K562 treated with DMSO at 1 percent for 24 hours (cell line): ENCODE measurements around the gene HNRNPH3. TPM values are rescaled to one million over a fixed set of nuclear protein-coding genes. Genes with fewer than 3 reads are reported as not detected.

Experiments used
- total RNA-seq: library from RNA; unstranded; fragments of 300-600 nt; gene quantifications from 2 replicates; pipeline ENCODE4 v1.2.3, GENCODE V29; 2022; ENCODE audit warnings: low read depth; ENCODE audit not compliant: insufficient read depth

HNRNPH3 gene, protein sequence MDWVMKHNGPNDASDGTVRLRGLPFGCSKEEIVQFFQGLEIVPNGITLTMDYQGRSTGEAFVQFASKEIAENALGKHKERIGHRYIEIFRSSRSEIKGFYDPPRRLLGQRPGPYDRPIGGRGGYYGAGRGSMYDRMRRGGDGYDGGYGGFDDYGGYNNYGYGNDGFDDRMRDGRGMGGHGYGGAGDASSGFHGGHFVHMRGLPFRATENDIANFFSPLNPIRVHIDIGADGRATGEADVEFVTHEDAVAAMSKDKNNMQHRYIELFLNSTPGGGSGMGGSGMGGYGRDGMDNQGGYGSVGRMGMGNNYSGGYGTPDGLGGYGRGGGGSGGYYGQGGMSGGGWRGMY
- total RNA-seq = 99.4 and 116 TPM in 2 replicates

DNA sequence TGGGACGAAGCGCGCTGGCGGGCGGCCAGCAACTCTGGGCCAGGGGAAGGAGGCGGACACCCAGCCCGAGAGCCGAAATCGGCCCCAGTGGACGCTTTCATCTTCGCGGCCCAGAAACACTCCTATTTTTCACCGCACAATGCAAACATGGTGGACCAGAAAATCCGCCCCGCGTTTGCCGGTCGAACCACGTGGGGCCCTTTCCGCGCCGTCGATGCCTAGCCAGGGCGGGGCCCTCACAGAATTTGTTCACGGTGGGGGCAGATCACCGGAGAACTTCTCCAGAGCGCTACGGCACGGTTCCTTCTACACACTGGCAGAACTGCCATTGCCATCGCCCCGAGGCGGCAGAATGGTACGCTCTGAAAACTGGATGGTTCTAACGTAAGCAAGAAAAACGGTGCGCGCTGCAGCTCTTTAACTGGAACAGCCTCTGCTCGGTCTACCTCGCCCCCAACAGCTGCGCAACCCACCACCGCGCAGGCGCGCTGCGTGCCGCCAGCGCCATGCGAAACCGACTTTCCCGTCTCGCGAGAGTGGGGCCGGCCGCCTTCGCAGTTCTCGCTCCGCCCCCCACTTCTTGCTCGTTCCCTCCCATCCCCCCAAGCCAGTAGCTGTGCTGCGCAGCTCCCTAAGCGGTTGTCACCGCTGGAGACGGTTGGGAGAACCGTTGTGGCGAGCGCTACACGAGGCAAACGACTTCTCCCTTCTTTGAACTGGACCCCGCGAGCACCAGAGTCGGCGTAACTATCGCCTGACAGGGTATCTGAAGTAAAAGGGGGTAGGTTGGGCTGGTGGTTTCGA is at the start of gene HNRNPH3:
TSS of gene HNRNPH3 (plus strand) at position 610 of the 804 bp plus-strand sequence. CDS start 5,158 bp downstream, outside the sequence.

GRCh38 chr10:68332259-68333057 is 594 bp downstream of the HNRNPH3 start, which contains the start of gene PBLD:
PBLD (minus strand) TSS chr10:68332928; CDS start chr10:68306844, 26,084 bp downstream.

Other genes starting within 250 kb of the HNRNPH3 start
- gene MYPN, start 222.6 kb upstream of the HNRNPH3 start, total RNA-seq = not detected in 2 replicates
- gene ATOH7, start 100.0 kb upstream of the HNRNPH3 start, total RNA-seq = not detected in 2 replicates
- gene PBLD, start 864 bp downstream of the HNRNPH3 start, total RNA-seq = 1.8 and 1.9 TPM in 2 replicates
- gene RUFY2, start 75.2 kb downstream of the HNRNPH3 start, total RNA-seq = 3.4 and 4.2 TPM in 2 replicates
- gene DNA2, start 139.9 kb downstream of the HNRNPH3 start, total RNA-seq = 13.8 and 16.0 TPM in 2 replicates
- gene SLC25A16, start 195.5 kb downstream of the HNRNPH3 start, total RNA-seq = 4.4 and 5.5 TPM in 2 replicates
- 2.9 and 3.4 TPM in 2 replicates for gene TET1, start 228.3 kb downstream of the HNRNPH3 start, total RNA-seq